Sciatic nerve (tissue), 2 donors: ENCODE data around the gene LRRC10B. TPM values are rescaled to one million over a fixed set of nuclear protein-coding genes. Genes with fewer than 3 reads are reported as not detected.

Experiments
- ATAC-seq: fragments of 200-7000 bp; cut with Tn5 transposase; one replicate; pipeline ENCODE4 v1.9.1; 2020; ENCODE audit warnings: mild to moderate bottlenecking, moderate library complexity
- DNase-seq: peaks from one replicate; pipeline ENCODE4 v3.0.0-alpha.2; 2020; ENCODE audit warnings: low spot score
- intact Hi-C: fragments of 100-400 bp; cut with DNase I; formaldehyde crosslinking; loops from one replicate; pipeline ENCODE4 v1.14.2; 2022
- microRNA-seq: library from miRNA; unstranded; fragments of <30 nt; microRNA quantifications from one replicate; pipeline ENCODE4 v1.2.0, GENCODE V29; 2020
- total RNA-seq: library from RNA; stranded (reverse); fragmentation: NEBNext Ultra II Directional; extraction: Animal tissue kit (Norgen Biotek cat#: 25700); gene quantifications from one replicate; pipeline ENCODE4 v1.2.1, GENCODE V29; 2021
- donor health status: DM: no; HTN: no; CAD: no.
- donor health status: DM: no; HTN: no; CAD: no.

The LRRC10B gene
- total RNA-seq, 1 donor from 2014 or later: 0.98 TPM

- ATAC-seq (no peak), DNase-seq (no peak)
- intact Hi-C loops: no loop called here
Measured at GRCh38 chr11:61554172-61554988, 45.8 kb downstream of the LRRC10B start.

GRCh38 chr11:61555051-61555969 lies 46.8 kb downstream of the LRRC10B start:
- ATAC-seq: no peak
- intact Hi-C loops: no loop called here
- no peak for DNase-seq

- ATAC-seq (no peak), DNase-seq (no peak)
- intact Hi-C loops: no loop called here
Measured at GRCh38 chr11:61555978-61556377, 47.4 kb downstream of the LRRC10B start.

GRCh38 chr11:61556621-61557020 lies 48.1 kb downstream of the LRRC10B start:
- no peak for ATAC-seq
- intact Hi-C loops: no loop called here
- DNase-seq: no peak

Small RNA genes lying within 50 kb of the gene (microRNA-seq; reads per million reads assigned to microRNA genes)
- gene MIR4488: not detected

Other genes starting within 250 kb of the LRRC10B start
- 3.6 TPM for gene VWCE, start 213.4 kb upstream of the LRRC10B start, total RNA-seq
- 161 TPM for gene DDB1, start 175.6 kb upstream of the LRRC10B start, total RNA-seq
- gene TKFC, start 175.5 kb upstream of the LRRC10B start, total RNA-seq: 32.6 TPM
- gene CYB561A3, start 146.9 kb upstream of the LRRC10B start, total RNA-seq: 37.8 TPM
- gene TMEM138, start 146.4 kb upstream of the LRRC10B start, total RNA-seq: 38.2 TPM
- gene TMEM216, start 116.2 kb upstream of the LRRC10B start, total RNA-seq: 8.9 TPM
- gene CPSF7, start 78.8 kb upstream of the LRRC10B start, total RNA-seq: 79.2 TPM
- 24.9 TPM for gene SDHAF2, start 78.6 kb upstream of the LRRC10B start, total RNA-seq
- 3.7 TPM for gene SYT7, start 72.3 kb downstream of the LRRC10B start, total RNA-seq
- gene DAGLA, start 171.6 kb downstream of the LRRC10B start, total RNA-seq: 4.8 TPM
- gene MYRF, start 243.9 kb downstream of the LRRC10B start, total RNA-seq: 10.4 TPM